A549 (cell line): ENCODE measurements around the gene SOX10. TPM values are rescaled to one million over a fixed set of nuclear protein-coding genes. Genes with fewer than 3 reads are reported as not detected.

Experiments
- ATAC-seq, 2 experiments: fragments of 200-7000 bp in 1 of 2; fragments of >200 bp in 1 of 2; cut with Nextera tagmentation in 1 of 2; cut with Tn5 transposase in 1 of 2; 3 replicates each; pipeline versions ENCODE4 v1.8.0 to v1.9.1; 2018 to 2020; ENCODE audit warnings: mild to moderate bottlenecking in 1 of 2, moderate library complexity in 1 of 2
- CTCF ChIA-PET: fragments of 300-600 bp; sonication (Branson Sonifier 250); formaldehyde crosslinking; extraction: SDS; loops from one replicate; lab custom pipeline; 2021; ENCODE audit warnings: antibody characterized with exemption, inconsistent platforms; lab: Yijun Ruan, JAX
- POLR2A ChIA-PET: fragments of 350-600 bp; formaldehyde crosslinking; extraction: SDS; loops from one replicate; lab custom pipeline; 2021; ENCODE audit warnings: antibody characterized with exemption, inconsistent platforms; lab: Yijun Ruan, JAX
- DNase-seq, 2 experiments: peaks; one replicate each; pipeline versions ENCODE4 v3.0.0 to v3.0.0-alpha.2; 2011 to 2016; ENCODE audit warnings: low read depth in 1 of 2, low spot score in 1 of 2
- FAIRE-seq: peaks from 2 replicates; lab custom pipeline; 2011; peaks lifted over from hg19 to GRCh38; lab: Jason Lieb, UNC
- H3K27ac ChIP-seq, 2 experiments: fragments of >200 bp; sonication (Bioruptor Twin); formaldehyde crosslinking; 3 replicates each; pipeline ENCODE4 v1.5.1; 2016 to 2017
- H3K4me1 ChIP-seq: fragments of >200 bp; sonication (Bioruptor Twin); formaldehyde crosslinking; 3 replicates; pipeline ENCODE4 v1.6.1; 2016
- H3K4me2 ChIP-seq: fragments of >200 bp; sonication (Bioruptor Twin); formaldehyde crosslinking; 3 replicates; pipeline ENCODE4 v1.6.1; 2016
- H3K4me3 ChIP-seq: fragments of >200 bp; sonication (Bioruptor Twin); formaldehyde crosslinking; 3 replicates; pipeline ENCODE4 v1.5.1; 2016
- H3K9me3 ChIP-seq: fragments of >200 bp; sonication (Bioruptor Twin); formaldehyde crosslinking; 3 replicates; pipeline ENCODE4 v1.6.1; 2016
- ATOH8 ChIP-seq: fragments of 250-450 bp; sonication (Bioruptor Pico); IDR thresholded peaks from 2 replicates; pipeline ENCODE4 v1.5.0; 2020; ENCODE audit warnings: low read depth, mild to moderate bottlenecking, moderate library complexity
- CBX2 ChIP-seq: fragments of 200-600 bp; sonication (generic); IDR thresholded peaks from 2 replicates; pipeline ENCODE4 v1.6.1; 2016; ENCODE audit warnings: low read depth, mild to moderate bottlenecking, borderline replicate concordance
- CEBPB ChIP-seq, 2 experiments: fragments of >200 bp in 1 of 2; sonication (Bioruptor Twin) in 1 of 2; formaldehyde crosslinking in 1 of 2; IDR thresholded peaks; 2 replicates each; pipeline ENCODE4 v1.6.1; 2012 to 2016
- EHMT2 ChIP-seq: fragments of 200-600 bp; sonication (generic); IDR thresholded peaks from 2 replicates; pipeline ENCODE4 v1.6.1; 2016; ENCODE audit warnings: antibody characterized with exemption, low read depth, mild to moderate bottlenecking, moderate library complexity
- ELK1 ChIP-seq: fragments of 150-350 bp; IDR thresholded peaks from 2 replicates; pipeline ENCODE4 v1.6.1; 2014; ENCODE audit warnings: low read depth, mild to moderate bottlenecking, low read length
- EP300 ChIP-seq, 2 experiments: fragments of >200 bp; sonication (Bioruptor Twin); formaldehyde crosslinking; IDR thresholded peaks; 2 replicates in 1 of 2; 3 replicates in 1 of 2; pipeline ENCODE4 v1.6.1; 2016 to 2017
- FOSB ChIP-seq: fragments of 250-450 bp; sonication (Bioruptor Pico); IDR thresholded peaks from 2 replicates; pipeline ENCODE4 v1.5.0; 2020; ENCODE audit warnings: mild to moderate bottlenecking, moderate library complexity
- GATA3 ChIP-seq: IDR thresholded peaks from 2 replicates; pipeline ENCODE4 v1.6.1; 2012; ENCODE audit warnings: borderline replicate concordance
- HDAC2 ChIP-seq: fragments of 200-600 bp; sonication (generic); IDR thresholded peaks from 2 replicates; pipeline ENCODE4 v1.6.1; 2016
- HOXA7 ChIP-seq: fragments of 250-450 bp; sonication (Bioruptor Pico); IDR thresholded peaks from 2 replicates; pipeline ENCODE4 v1.5.0; 2020; ENCODE audit warnings: mild to moderate bottlenecking, moderate library complexity
- HOXB13 ChIP-seq: fragments of 250-450 bp; sonication (Bioruptor Pico); IDR thresholded peaks from 2 replicates; pipeline ENCODE4 v1.5.0; 2020; ENCODE audit warnings: low read depth, mild to moderate bottlenecking, moderate library complexity
- JUNB ChIP-seq: fragments of >200 bp; sonication (Bioruptor Twin); formaldehyde crosslinking; IDR thresholded peaks from 2 replicates; pipeline ENCODE4 v1.6.1; 2016
- KDM5A ChIP-seq: fragments of 200-600 bp; sonication (generic); IDR thresholded peaks from 2 replicates; pipeline ENCODE4 v1.6.1; 2016; ENCODE audit warnings: antibody characterized with exemption, mild to moderate bottlenecking
- MAFK ChIP-seq: fragments of 450-650 bp; IDR thresholded peaks from 2 replicates; pipeline ENCODE4 v1.6.1; 2014; ENCODE audit not compliant: partially characterized antibody
- NR3C1 ChIP-seq: fragments of >200 bp; sonication (Bioruptor Twin); formaldehyde crosslinking; IDR thresholded peaks from 3 replicates; pipeline ENCODE4 v1.6.1; 2017
- PBX3 ChIP-seq: IDR thresholded peaks from 2 replicates; pipeline ENCODE4 v1.6.1; 2012
- REST ChIP-seq: fragments of 200-600 bp; sonication (generic); IDR thresholded peaks from 2 replicates; pipeline ENCODE4 v1.6.1; 2016; ENCODE audit warnings: antibody characterized with exemption, mild to moderate bottlenecking, moderate library complexity
- RFX5 ChIP-seq: fragments of 450-650 bp; IDR thresholded peaks from 2 replicates; pipeline ENCODE4 v1.7.1; 2014; ENCODE audit warnings: antibody characterized with exemption, mild to moderate bottlenecking, moderate library complexity
- SMC3 ChIP-seq: fragments of >200 bp; sonication (Bioruptor Twin); formaldehyde crosslinking; IDR thresholded peaks from 3 replicates; pipeline ENCODE4 v1.6.1; 2018; ENCODE audit warnings: inconsistent platforms
- SREBF2 ChIP-seq: fragments of 450-650 bp; IDR thresholded peaks from 2 replicates; pipeline ENCODE4 v1.6.1; 2014; ENCODE audit warnings: mild to moderate bottlenecking, moderate library complexity
- TFCP2L1 ChIP-seq: fragments of 250-450 bp; sonication (Bioruptor Pico); IDR thresholded peaks from 2 replicates; pipeline ENCODE4 v1.5.0; 2021; ENCODE audit warnings: mild to moderate bottlenecking
- TP53 ChIP-seq: fragments of 250-450 bp; sonication (Bioruptor Pico); IDR thresholded peaks from 2 replicates; pipeline ENCODE4 v1.5.0; 2021; ENCODE audit warnings: mild to moderate bottlenecking, moderate library complexity
- USF2 ChIP-seq: fragments of 450-650 bp; IDR thresholded peaks from 2 replicates; pipeline ENCODE4 v1.6.1; 2014; ENCODE audit warnings: antibody characterized with exemption
- WGBS: methylation state at CpG from one replicate; pipeline ENCODE4 v1.1.6; 2017; ENCODE audit errors: missing lambda C conversion rate; 5-methylcytosine and 5-hydroxymethylcytosine counted together
- polyA plus RNA-seq, 4 experiments: library from polyadenylated mRNA; depleted of rRNA in 3 of 4; stranded (reverse); fragments of >200 nt; fragmentation: RNase III in 1 of 4; extraction: RNeasy Plus Mini Kit Qiagen cat#74134 plus additional on column Dnase treatment in 1 of 4; gene quantifications; 2 replicates in 3 of 4; 3 replicates in 1 of 4; pipeline ENCODE4 v1.2.3, GENCODE V29; 2011 to 2017

Gene SOX10
- polyA plus RNA-seq, 2 of the 4 experiments (the other 2 are of a cell fraction), result not detected

- H3K27ac ChIP-seq, result no peak overlapping the region
- no peak overlapping the region for H3K4me2 ChIP-seq
- DNase-seq (no peak), FAIRE-seq (no peak), ATAC-seq (no peak)
- ChIA-PET CTCF (interaction anchor here (1.4 to 1.5 kb wide), 2 partner anchors 12 to 40 kb away, joined by 4 to 5 read pairs; no protein-coding TSS in a partner anchor), POLR2A (no interaction called here)
- no peaks in the 10 kb centered on the region for H3K4me1 ChIP-seq
- WGBS, result 100% methylated on average over 3 of the region's 5 CpGs
- H3K9me3 ChIP-seq, result no peaks in the 10 kb centered on the region
- TF ChIP-seq SMC3, result no peak
- no peak for TF ChIP-seq TP53 (CRISPR knock-in tag)
- TF ChIP-seq CBX2, result no peak
- TF ChIP-seq EHMT2, result no peak
- no peak for TF ChIP-seq ELK1
- TF ChIP-seq GATA3, result no peak
- no peak for TF ChIP-seq FOSB
- no peak for TF ChIP-seq RFX5
- no peak for TF ChIP-seq TFCP2L1 (CRISPR knock-in tag)
- TF ChIP-seq NR3C1, result no peak
- no peak overlapping the region for H3K4me3 ChIP-seq
Measured at GRCh38 chr22:37927637-37927936, 56.8 kb downstream of the SOX10 start.

- no peak for TF ChIP-seq JUNB
- TF ChIP-seq EP300 (IDR thresholded peaks at IDR 0.05), result no peak
- TF ChIP-seq ATOH8 (CRISPR knock-in tag), result no peak
- TF ChIP-seq HOXB13 (CRISPR knock-in tag), result no peak
- no peak for TF ChIP-seq HOXA7
- no peaks in the 10 kb centered on the region for H3K9me3 ChIP-seq
- ChIA-PET CTCF (interaction anchor here (1.4 to 2.2 kb wide), 3 partner anchors 11 to 109 kb away, joined by 4 to 8 read pairs (median 5); no protein-coding TSS in a partner anchor), POLR2A (interaction anchor here (0.5 kb wide), 1 partner anchor 53 kb away, joined by 3 read pairs; no protein-coding TSS in a partner anchor)
- H3K4me3 ChIP-seq, result no peak overlapping the region
- H3K4me2 ChIP-seq, result no peak overlapping the region
- H3K27ac ChIP-seq, result no peak overlapping the region
- DNase-seq (no peak), FAIRE-seq (no peak), ATAC-seq (no peak)
- WGBS, result 93% methylated on average over 24 of the region's 32 CpGs
- H3K4me1 ChIP-seq, result no peaks in the 10 kb centered on the region
Measured at GRCh38 chr22:37926771-37927636, 57.4 kb downstream of the SOX10 start.

GRCh38 chr22:37926358-37926757 is 58.0 kb downstream of the SOX10 start:
- H3K4me2 ChIP-seq, result no peak overlapping the region
- ChIA-PET CTCF (interaction anchor here (1.1 to 2.2 kb wide), 3 partner anchors 8 to 109 kb away, joined by 4 to 8 read pairs (median 4); no protein-coding TSS in a partner anchor), POLR2A (interaction anchor here (0.5 kb wide), 1 partner anchor 52 kb away, joined by 3 read pairs; no protein-coding TSS in a partner anchor)
- H3K27ac ChIP-seq, result no peak overlapping the region
- FAIRE-seq, result no peak
- 92% methylated on average over 5 of the region's 7 CpGs for WGBS
- no peak for DNase-seq
- TF ChIP-seq EP300 (IDR thresholded peaks at IDR 0.05) (no peak), CEBPB (IDR thresholded peaks at IDR 0.05) (no peak)
- no peaks in the 10 kb centered on the region for H3K9me3 ChIP-seq
- H3K4me1 ChIP-seq, result no peaks in the 10 kb centered on the region
- no peak for ATAC-seq
- H3K4me3 ChIP-seq, result no peak overlapping the region

- Histone ChIP-seq H3K4me3 (no peak overlapping the region), H3K9me3 (no peaks in the 10 kb centered on the region), H3K27ac (no peak overlapping the region), H3K4me1 (no peaks in the 10 kb centered on the region), H3K4me2 (no peak overlapping the region)
- POLR2A ChIA-PET, result no interaction called here
- ATAC-seq (no peak), DNase-seq (no peak), FAIRE-seq (no peak)
- CTCF ChIA-PET, result interaction anchor here (0.9 to 2.2 kb wide), 4 partner anchors 8 to 108 kb away, joined by 3 to 8 read pairs (median 4); partner anchors contain the start of gene MICALL1
- WGBS, result 94% methylated on average over 5 of the region's 15 CpGs
- no peak for TF ChIP-seq EHMT2
- no peak for TF ChIP-seq REST
- TF ChIP-seq HDAC2, result no peak
- TF ChIP-seq TFCP2L1 (CRISPR knock-in tag), result no peak
- TF ChIP-seq PBX3, result no peak
- TF ChIP-seq SREBF2, result no peak
- TF ChIP-seq USF2, result no peak
- TF ChIP-seq RFX5, result no peak
- TF ChIP-seq KDM5A, result no peak
- TF ChIP-seq MAFK, result no peak
Measured at GRCh38 chr22:37925767-37926166, 58.6 kb downstream of the SOX10 start.
